WTC11 (cell line): ENCODE data around the gene PC.

Experiments
- ESRRA ChIP-seq: sonication (generic); formaldehyde crosslinking; IDR thresholded peaks from 2 replicates; pipeline ENCODE4 v1.8.1; 2022; ENCODE audit warnings: mild to moderate bottlenecking, missing genetic modification reagents, borderline replicate concordance
- ETV6 ChIP-seq: sonication (generic); formaldehyde crosslinking; IDR thresholded peaks from 2 replicates; pipeline ENCODE4 v1.8.1; 2022; ENCODE audit warnings: mild to moderate bottlenecking, missing genetic modification reagents
- FOXP1 ChIP-seq: sonication (generic); formaldehyde crosslinking; IDR thresholded peaks from 2 replicates; pipeline ENCODE4 v1.8.0; 2022; ENCODE audit warnings: missing genetic modification reagents, mild to moderate bottlenecking, moderate library complexity, borderline replicate concordance
- JUN ChIP-seq: sonication (generic); formaldehyde crosslinking; IDR thresholded peaks from 2 replicates; pipeline ENCODE4 v1.8.0; 2023; ENCODE audit warnings: mild to moderate bottlenecking, missing genetic modification reagents
- NR2C2 ChIP-seq: sonication (generic); formaldehyde crosslinking; IDR thresholded peaks from 2 replicates; pipeline ENCODE4 v1.8.0; 2022; ENCODE audit warnings: mild to moderate bottlenecking, missing genetic modification reagents
- TF ChIP-seq, protein P1 (sequence below): fragments of 200-600 bp; IDR thresholded peaks from 2 replicates; pipeline ENCODE4 v1.8.0; 2022; ENCODE audit warnings: antibody characterized with exemption
- TF ChIP-seq, protein P2 (sequence below): sonication (generic); formaldehyde crosslinking; conservative IDR thresholded peaks from 2 replicates; pipeline ENCODE4 v1.8.1; 2022; ENCODE audit warnings: mild to moderate bottlenecking, missing genetic modification reagents
- TF ChIP-seq, protein P3 (sequence below): sonication (generic); formaldehyde crosslinking; IDR thresholded peaks from 2 replicates; pipeline ENCODE4 v1.8.0; 2022; ENCODE audit warnings: mild to moderate bottlenecking, missing genetic modification reagents
- TF ChIP-seq, protein P4 (sequence below): sonication (generic); formaldehyde crosslinking; IDR thresholded peaks from 2 replicates; pipeline ENCODE4 v1.8.1; 2022; ENCODE audit warnings: low read depth, mild to moderate bottlenecking, moderate library complexity, missing genetic modification reagents, borderline replicate concordance
- TF ChIP-seq, protein P5 (sequence below): fragments of 250-450 bp; sonication (Bioruptor Pico); conservative IDR thresholded peaks from 2 replicates; pipeline ENCODE4 v1.9.0; 2021; ENCODE audit warnings: mild to moderate bottlenecking
- TF ChIP-seq, protein P6 (sequence below): sonication (generic); formaldehyde crosslinking; IDR thresholded peaks from 2 replicates; pipeline ENCODE4 v1.8.1; 2023; ENCODE audit warnings: mild to moderate bottlenecking, moderate library complexity, missing genetic modification reagents

DNA sequence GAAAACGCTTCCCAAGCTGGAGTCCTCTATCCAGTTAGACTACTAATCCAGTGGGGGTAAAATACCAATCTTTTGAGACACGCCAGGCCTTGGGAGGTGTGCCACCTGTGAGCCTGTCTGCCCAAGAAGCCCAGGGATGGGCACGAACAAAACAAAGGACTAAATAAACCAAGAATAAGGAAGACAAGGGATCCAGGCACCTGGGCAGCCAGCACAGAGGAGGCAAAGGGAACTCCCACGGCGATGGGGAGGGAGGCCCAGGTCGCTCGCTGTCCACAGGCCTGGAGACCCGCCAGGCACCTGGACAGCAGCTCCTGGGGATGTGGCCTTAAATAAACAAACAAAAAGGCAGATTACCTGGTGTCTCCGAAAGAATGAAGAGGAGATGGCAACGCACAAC is 69.9 kb downstream of the PC start:
- TF ChIP-seq, protein P1, sequence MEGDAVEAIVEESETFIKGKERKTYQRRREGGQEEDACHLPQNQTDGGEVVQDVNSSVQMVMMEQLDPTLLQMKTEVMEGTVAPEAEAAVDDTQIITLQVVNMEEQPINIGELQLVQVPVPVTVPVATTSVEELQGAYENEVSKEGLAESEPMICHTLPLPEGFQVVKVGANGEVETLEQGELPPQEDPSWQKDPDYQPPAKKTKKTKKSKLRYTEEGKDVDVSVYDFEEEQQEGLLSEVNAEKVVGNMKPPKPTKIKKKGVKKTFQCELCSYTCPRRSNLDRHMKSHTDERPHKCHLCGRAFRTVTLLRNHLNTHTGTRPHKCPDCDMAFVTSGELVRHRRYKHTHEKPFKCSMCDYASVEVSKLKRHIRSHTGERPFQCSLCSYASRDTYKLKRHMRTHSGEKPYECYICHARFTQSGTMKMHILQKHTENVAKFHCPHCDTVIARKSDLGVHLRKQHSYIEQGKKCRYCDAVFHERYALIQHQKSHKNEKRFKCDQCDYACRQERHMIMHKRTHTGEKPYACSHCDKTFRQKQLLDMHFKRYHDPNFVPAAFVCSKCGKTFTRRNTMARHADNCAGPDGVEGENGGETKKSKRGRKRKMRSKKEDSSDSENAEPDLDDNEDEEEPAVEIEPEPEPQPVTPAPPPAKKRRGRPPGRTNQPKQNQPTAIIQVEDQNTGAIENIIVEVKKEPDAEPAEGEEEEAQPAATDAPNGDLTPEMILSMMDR: no peak
- TF ChIP-seq, protein P2, sequence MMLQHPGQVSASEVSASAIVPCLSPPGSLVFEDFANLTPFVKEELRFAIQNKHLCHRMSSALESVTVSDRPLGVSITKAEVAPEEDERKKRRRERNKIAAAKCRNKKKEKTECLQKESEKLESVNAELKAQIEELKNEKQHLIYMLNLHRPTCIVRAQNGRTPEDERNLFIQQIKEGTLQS: no peak
- TF ChIP-seq FOXP1 (CRISPR knock-in tag): no peak
- TF ChIP-seq, protein P3, sequence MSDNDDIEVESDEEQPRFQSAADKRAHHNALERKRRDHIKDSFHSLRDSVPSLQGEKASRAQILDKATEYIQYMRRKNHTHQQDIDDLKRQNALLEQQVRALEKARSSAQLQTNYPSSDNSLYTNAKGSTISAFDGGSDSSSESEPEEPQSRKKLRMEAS (CRISPR knock-in tag): no peak
- TF ChIP-seq, protein P4, sequence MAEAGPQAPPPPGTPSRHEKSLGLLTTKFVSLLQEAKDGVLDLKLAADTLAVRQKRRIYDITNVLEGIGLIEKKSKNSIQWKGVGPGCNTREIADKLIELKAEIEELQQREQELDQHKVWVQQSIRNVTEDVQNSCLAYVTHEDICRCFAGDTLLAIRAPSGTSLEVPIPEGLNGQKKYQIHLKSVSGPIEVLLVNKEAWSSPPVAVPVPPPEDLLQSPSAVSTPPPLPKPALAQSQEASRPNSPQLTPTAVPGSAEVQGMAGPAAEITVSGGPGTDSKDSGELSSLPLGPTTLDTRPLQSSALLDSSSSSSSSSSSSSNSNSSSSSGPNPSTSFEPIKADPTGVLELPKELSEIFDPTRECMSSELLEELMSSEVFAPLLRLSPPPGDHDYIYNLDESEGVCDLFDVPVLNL (CRISPR knock-in tag): no peak
- TF ChIP-seq, protein P5, sequence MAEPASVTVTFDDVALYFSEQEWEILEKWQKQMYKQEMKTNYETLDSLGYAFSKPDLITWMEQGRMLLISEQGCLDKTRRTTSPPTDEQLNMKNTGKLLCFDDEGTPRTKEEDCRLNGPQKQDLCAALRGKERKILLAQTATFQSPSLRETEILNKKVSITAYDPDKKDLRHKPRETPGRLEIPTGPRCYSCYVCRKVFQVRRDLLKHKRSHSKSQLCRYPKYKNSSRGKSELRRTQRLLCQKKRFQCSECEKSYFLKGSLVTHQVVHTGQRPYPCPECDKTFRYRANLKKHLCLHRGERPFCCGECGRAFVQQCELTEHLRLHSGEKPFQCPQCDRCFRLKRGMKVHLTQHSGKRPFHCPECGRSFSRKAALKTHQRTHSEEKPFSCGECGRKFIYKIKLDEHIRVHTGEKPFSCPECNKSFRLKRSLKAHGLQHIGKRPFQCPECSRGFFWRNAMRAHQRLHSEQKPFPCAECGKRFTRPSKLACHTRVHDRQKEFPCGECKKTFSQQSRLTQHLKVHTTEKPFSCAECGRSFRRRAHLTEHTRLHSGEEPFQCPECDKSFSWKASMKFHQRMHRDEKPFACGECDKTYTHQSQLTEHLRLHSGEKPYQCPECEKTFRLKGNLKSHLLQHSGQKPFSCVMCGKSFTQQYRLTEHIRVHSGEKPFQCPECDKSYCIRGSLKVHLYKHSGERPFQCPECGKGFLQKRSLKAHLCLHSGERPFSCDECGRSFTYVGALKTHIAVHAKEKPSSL: no peak
- no peak for TF ChIP-seq NR2C2 (CRISPR knock-in tag)
- TF ChIP-seq ETV6 (CRISPR knock-in tag): no peak
- no peak for TF ChIP-seq ESRRA (CRISPR knock-in tag)
- TF ChIP-seq, protein P6, sequence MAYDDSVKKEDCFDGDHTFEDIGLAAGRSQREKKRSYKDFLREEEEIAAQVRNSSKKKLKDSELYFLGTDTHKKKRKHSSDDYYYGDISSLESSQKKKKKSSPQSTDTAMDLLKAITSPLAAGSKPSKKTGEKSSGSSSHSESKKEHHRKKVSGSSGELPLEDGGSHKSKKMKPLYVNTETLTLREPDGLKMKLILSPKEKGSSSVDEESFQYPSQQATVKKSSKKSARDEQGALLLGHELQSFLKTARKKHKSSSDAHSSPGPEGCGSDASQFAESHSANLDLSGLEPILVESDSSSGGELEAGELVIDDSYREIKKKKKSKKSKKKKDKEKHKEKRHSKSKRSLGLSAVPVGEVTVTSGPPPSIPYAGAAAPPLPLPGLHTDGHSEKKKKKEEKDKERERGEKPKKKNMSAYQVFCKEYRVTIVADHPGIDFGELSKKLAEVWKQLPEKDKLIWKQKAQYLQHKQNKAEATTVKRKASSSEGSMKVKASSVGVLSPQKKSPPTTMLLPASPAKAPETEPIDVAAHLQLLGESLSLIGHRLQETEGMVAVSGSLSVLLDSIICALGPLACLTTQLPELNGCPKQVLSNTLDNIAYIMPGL (CRISPR knock-in tag): no peak
- TF ChIP-seq JUN (CRISPR knock-in tag): no peak
